ENCODE measurements around the gene WHRN. TPM values are rescaled to one million over a fixed set of nuclear protein-coding genes. Genes with fewer than 3 reads are reported as not detected.

WHRN gene
- total RNA-seq, 1 experiment from 2014 or later: 24.3 TPM

- no peak for TF ChIP-seq ERG (CRISPR knock-in tag; IDR thresholded peaks at IDR 0.05)
- TF ChIP-seq ZNF396 (CRISPR knock-in tag; IDR thresholded peaks at IDR 0.05; ENCODE audit: borderline replicate concordance): no peak
- TF ChIP-seq NFATC4 (CRISPR knock-in tag; IDR thresholded peaks at IDR 0.05): no peak
- no peak for TF ChIP-seq RELA (CRISPR knock-in tag; IDR thresholded peaks at IDR 0.05; ENCODE audit: borderline replicate concordance)
- TF ChIP-seq NR3C1 (CRISPR knock-in tag; conservative IDR thresholded peaks at IDR 0.05; ENCODE audit: low read depth): no peak
- TF ChIP-seq NFYB (CRISPR knock-in tag; conservative IDR thresholded peaks at IDR 0.05; ENCODE audit: low read depth): no peak
- no peak for TF ChIP-seq MAX (CRISPR knock-in tag; IDR thresholded peaks at IDR 0.05)
- TF ChIP-seq JUN (CRISPR knock-in tag; IDR thresholded peaks at IDR 0.05): no peak
- TF ChIP-seq TEAD1 (CRISPR knock-in tag; IDR thresholded peaks at IDR 0.05): no peak
- no peak for TF ChIP-seq TCF7 (CRISPR knock-in tag; IDR thresholded peaks at IDR 0.05; ENCODE audit: low read depth)
- TF ChIP-seq ZNF416 (CRISPR knock-in tag; IDR thresholded peaks at IDR 0.05): no peak
- no peak for TF ChIP-seq GTF2I (CRISPR knock-in tag; conservative IDR thresholded peaks at IDR 0.05)
- TF ChIP-seq ATF1 (CRISPR knock-in tag; IDR thresholded peaks at IDR 0.05): no peak
- no peak for TF ChIP-seq SMAD4 (CRISPR knock-in tag; IDR thresholded peaks at IDR 0.05)
- TF ChIP-seq ZNF671 (CRISPR knock-in tag; IDR thresholded peaks at IDR 0.05): no peak
- TF ChIP-seq E2F1 (CRISPR knock-in tag; IDR thresholded peaks at IDR 0.05): no peak
- TF ChIP-seq KAT7 (CRISPR knock-in tag; IDR thresholded peaks at IDR 0.05; ENCODE audit: borderline replicate concordance): no peak
- no peak for TF ChIP-seq FOXJ3 (CRISPR knock-in tag; IDR thresholded peaks at IDR 0.05; ENCODE audit: borderline replicate concordance)
- TF ChIP-seq SOX15 (CRISPR knock-in tag; IDR thresholded peaks at IDR 0.05): no peak
- H3K27me3 Mint-ChIP-seq (ENCODE audit: low read depth): no peaks in the 10 kb centered on the region
- no peak for ATAC-seq
- no peaks in the 10 kb centered on the region for H3K36me3 Mint-ChIP-seq
- no peaks in the 10 kb centered on the region for H3K9me3 Mint-ChIP-seq
- H3K27ac Mint-ChIP-seq: no peak overlapping the region
- H3K4me1 Mint-ChIP-seq: peaks cover 12% of the 10 kb centered on the region
- CTCF ChIA-PET: interaction anchor here (3.2 kb wide), 1 partner anchor 70 kb away, joined by 14 read pairs; no protein-coding TSS in a partner anchor
- no peak for DNase-seq (ENCODE audit: low spot score)
- POLR2A ChIA-PET: no interaction called here
- no peak overlapping the region for H3K4me3 Mint-ChIP-seq
These were observed 29.7 kb downstream of the WHRN start for GRCh38 chr9:114475412-114476135.

- ATAC-seq: no peak
- Mint-ChIP-seq H3K36me3 (peaks cover 4% of the 10 kb centered on the region), H3K4me3 (no peak overlapping the region), H3K27me3 (ENCODE audit: low read depth) (no peaks in the 10 kb centered on the region), H3K4me1 (peaks cover 12% of the 10 kb centered on the region), H3K27ac (no peak overlapping the region), H3K9me3 (peaks cover 5% of the 10 kb centered on the region)
- ChIA-PET CTCF (interaction anchor here (1.0 to 3.2 kb wide), 3 partner anchors 28 to 179 kb away, joined by 4 to 14 read pairs (median 6); no protein-coding TSS in a partner anchor), POLR2A (no interaction called here)
- no peak for DNase-seq (ENCODE audit: low spot score)
- TF ChIP-seq FOXK1 (CRISPR knock-in tag; IDR thresholded peaks at IDR 0.05) (no peak), ATF1 (CRISPR knock-in tag; IDR thresholded peaks at IDR 0.05) (no peak), JAZF1 (CRISPR knock-in tag; IDR thresholded peaks at IDR 0.05) (no peak), ZNF532 (CRISPR knock-in tag; IDR thresholded peaks at IDR 0.05; ENCODE audit: borderline replicate concordance) (no peak), E2F4 (CRISPR knock-in tag; IDR thresholded peaks at IDR 0.05; ENCODE audit: borderline replicate concordance, low read depth) (no peak), ARID4B (CRISPR knock-in tag; IDR thresholded peaks at IDR 0.05; ENCODE audit: borderline replicate concordance) (no peak)
These were observed 30.8 kb downstream of the WHRN start for GRCh38 chr9:114474425-114474824.
